Measurements from ENCODE around the gene SSNA1. TPM values are rescaled to one million over a fixed set of nuclear protein-coding genes. Genes with fewer than 3 reads are reported as not detected.
A peak's percentile ranks its signal among the peaks of the same experiment; 100 is the strongest.

SSNA1 gene
- total RNA-seq, 4 donors from 2014 or later = 67.1 to 124 (median 96.7) TPM

DNA sequence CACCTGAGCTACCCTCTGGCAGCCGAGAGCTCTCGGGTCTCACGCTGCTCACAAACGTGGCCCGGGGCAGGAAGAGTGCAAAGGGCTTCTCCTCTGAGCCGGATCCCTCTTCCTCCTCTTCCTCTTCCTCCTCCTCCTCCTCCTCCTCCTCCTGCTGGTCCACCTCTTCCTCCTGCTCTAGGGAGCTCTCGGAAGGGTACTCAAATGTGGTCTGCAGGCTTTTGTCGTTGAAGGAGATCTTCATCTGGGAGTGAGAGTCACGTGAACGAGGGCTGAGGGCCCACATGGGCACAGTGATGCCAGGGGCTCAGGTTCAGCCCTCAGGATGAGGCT is 3.9 kb downstream of the SSNA1 start:
- intact Hi-C loops (cut with DNase I) = no loop called here
- no peak overlapping the region for H3K27ac ChIP-seq

DNA sequence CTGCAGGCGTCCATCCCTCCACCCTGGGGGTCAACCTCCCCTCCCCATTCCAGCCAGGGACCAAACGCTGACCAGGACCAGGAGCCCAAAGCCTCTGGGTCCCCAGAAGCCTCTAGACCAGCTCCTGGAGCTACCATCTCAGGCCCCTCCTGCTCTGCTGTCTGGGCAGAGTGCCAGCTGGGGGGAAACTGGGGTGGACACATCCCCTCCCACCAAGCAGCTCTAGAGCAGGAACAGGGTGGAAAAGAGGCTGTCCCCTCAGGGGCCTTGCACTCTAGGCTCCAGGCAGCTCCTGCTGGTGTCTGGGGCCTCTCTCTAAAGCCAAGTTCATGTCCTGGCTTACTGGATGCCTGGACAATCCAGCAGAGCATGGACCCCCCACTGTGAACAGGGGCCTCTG is 4.4 kb downstream of the SSNA1 start:
- H3K4me3 ChIP-seq = no peak overlapping the region
- peaks cover 12 to 41% (median 15%) of the 10 kb centered on the region in 3 donors for H3K36me3 ChIP-seq
- WGBS, 2 donors = no CpG with 5 or more reads among the region's 2 CpGs
- TF ChIP-seq POLR2A (IDR thresholded peaks at IDR 0.05) = no peak
- TF ChIP-seq, protein P1, sequence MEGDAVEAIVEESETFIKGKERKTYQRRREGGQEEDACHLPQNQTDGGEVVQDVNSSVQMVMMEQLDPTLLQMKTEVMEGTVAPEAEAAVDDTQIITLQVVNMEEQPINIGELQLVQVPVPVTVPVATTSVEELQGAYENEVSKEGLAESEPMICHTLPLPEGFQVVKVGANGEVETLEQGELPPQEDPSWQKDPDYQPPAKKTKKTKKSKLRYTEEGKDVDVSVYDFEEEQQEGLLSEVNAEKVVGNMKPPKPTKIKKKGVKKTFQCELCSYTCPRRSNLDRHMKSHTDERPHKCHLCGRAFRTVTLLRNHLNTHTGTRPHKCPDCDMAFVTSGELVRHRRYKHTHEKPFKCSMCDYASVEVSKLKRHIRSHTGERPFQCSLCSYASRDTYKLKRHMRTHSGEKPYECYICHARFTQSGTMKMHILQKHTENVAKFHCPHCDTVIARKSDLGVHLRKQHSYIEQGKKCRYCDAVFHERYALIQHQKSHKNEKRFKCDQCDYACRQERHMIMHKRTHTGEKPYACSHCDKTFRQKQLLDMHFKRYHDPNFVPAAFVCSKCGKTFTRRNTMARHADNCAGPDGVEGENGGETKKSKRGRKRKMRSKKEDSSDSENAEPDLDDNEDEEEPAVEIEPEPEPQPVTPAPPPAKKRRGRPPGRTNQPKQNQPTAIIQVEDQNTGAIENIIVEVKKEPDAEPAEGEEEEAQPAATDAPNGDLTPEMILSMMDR (IDR thresholded peaks at IDR 0.05) = no peak
- intact Hi-C loops (cut with DNase I) = no loop called here
- H3K9me3 ChIP-seq = no peaks in the 10 kb centered on the region
- no peak for DNase-seq
- H3K27me3 ChIP-seq = no peaks in the 10 kb centered on the region
- H3K27ac ChIP-seq = no peak overlapping the region
- peaks cover 54 to 82% (median 55%) of the 10 kb centered on the region in 3 donors for H3K4me1 ChIP-seq

More for the DNA sequence above, 3.9 kb downstream of the SSNA1 start:
- no peak for DNase-seq
- no peaks in the 10 kb centered on the region for H3K27me3 ChIP-seq
- H3K9me3 ChIP-seq = no peaks in the 10 kb centered on the region
- no peak overlapping the region for H3K4me3 ChIP-seq
- H3K36me3 ChIP-seq = peaks cover 12 to 42% (median 15%) of the 10 kb centered on the region in 3 donors
- peaks cover 54 to 82% (median 55%) of the 10 kb centered on the region in 3 donors for H3K4me1 ChIP-seq
- TF ChIP-seq POLR2A (IDR thresholded peaks at IDR 0.05) = no peak
- TF ChIP-seq, protein P1 (IDR thresholded peaks at IDR 0.05) = no peak
- 74 to 95% methylated on average over 9 of the region's 10 CpGs for WGBS, 2 donors

DNA sequence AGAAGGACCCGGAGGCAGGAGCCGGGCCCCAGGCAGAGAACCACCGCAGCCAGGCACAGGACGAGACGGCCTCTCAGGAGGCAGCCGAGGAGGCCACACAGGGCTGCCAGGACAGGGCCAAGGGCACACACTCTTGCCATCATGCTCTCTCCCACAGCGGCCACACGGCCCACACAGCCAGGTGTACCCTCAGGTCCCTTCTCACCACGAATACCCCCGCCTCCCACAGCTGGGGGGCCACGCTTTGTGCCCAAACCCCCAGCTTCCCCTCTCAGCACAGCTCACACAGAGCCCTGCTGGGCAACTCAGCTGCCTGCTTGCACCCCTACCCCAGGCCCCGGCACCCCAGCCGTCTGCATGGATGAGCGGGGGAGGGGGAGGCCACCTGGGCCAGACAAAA is 5.3 kb downstream of the SSNA1 start:
- Histone ChIP-seq H3K27ac (peak overlapping the region in 3 of 4 donors; percentile 74 to 87 (median 86)), H3K4me1 (peaks cover 61 to 88% (median 63%) of the 10 kb centered on the region in 3 donors)
- intact Hi-C loops (cut with DNase I) = no loop called here

DNA sequence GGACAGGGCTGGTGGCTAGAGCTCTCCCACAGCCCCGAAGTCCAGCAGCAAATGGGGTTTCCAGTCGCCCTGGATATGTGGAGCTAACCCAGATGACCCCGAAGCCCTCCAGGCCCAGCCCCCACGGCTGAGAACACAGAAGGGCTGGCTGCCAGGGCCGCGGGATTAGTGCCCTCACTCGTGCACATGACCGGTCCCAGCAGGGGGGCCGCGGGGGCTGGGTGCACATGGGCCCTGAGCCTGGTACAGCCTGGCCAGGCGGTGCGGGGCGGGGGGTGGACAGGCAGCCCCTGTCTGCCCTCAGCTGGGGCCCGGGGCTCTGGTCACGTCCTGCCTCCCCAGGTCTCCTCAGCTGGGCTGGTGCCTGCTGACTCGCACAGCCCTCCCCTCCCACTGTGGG is 5.9 kb downstream of the SSNA1 start:
- WGBS, 2 donors = no CpG with 5 or more reads among the region's 16 CpGs
- TF ChIP-seq, protein P1 (IDR thresholded peaks at IDR 0.05) = no peak
- no peak for TF ChIP-seq POLR2A (IDR thresholded peaks at IDR 0.05)
- Histone ChIP-seq H3K9me3 (no peaks in the 10 kb centered on the region), H3K4me1 (peaks cover 64 to 90% (median 66%) of the 10 kb centered on the region in 3 donors), H3K27ac (peak overlapping the region in 3 of 4 donors; percentile 74 to 87 (median 86)), H3K4me3 (peak overlapping the region; percentile 6 to 44 (median 27)), H3K36me3 (peaks cover 12 to 41% (median 15%) of the 10 kb centered on the region in 3 donors), H3K27me3 (no peaks in the 10 kb centered on the region)
- intact Hi-C loops (cut with DNase I) = no loop called here
- no peak for DNase-seq

More for the DNA sequence above, 5.3 kb downstream of the SSNA1 start:
- H3K36me3 ChIP-seq = peaks cover 12 to 41% (median 15%) of the 10 kb centered on the region in 3 donors
- H3K9me3 ChIP-seq = no peaks in the 10 kb centered on the region
- TF ChIP-seq POLR2A (IDR thresholded peaks at IDR 0.05) = no peak
- TF ChIP-seq, protein P1 (IDR thresholded peaks at IDR 0.05) = no peak
- 60 to 84% methylated on average over 1 to 5 of the region's 14 CpGs for WGBS, 2 donors
- H3K27me3 ChIP-seq = no peaks in the 10 kb centered on the region
- H3K4me3 ChIP-seq = no peak overlapping the region
- no peak for DNase-seq

DNA sequence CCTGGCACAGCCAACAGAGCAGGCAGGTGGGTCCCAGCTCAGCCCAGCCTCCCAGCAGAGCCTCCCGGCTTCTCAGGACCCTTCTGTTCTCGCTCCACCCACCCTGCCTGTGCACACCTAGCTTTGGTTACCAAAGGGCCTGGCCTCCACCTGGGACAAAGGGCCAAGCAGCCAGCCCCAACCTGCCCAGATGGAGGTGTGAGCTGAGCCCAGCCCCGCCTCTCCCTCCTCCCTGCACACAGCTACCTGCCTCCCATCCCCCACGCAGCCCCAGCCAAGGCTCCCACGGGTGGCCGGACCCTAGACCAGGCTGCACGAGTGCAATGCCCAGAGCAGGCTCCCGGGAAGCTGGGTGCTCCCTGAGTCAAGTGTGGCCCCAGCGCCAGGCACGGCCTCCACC is 6.4 kb downstream of the SSNA1 start:
- TF ChIP-seq, protein P1 (IDR thresholded peaks at IDR 0.05) = no peak
- no peak for TF ChIP-seq POLR2A (IDR thresholded peaks at IDR 0.05)
- Histone ChIP-seq H3K4me1 (peaks cover 64 to 90% (median 65%) of the 10 kb centered on the region in 3 donors), H3K36me3 (peaks cover 11 to 38% (median 14%) of the 10 kb centered on the region in 3 donors), H3K27me3 (no peaks in the 10 kb centered on the region), H3K4me3 (peak overlapping the region; percentile 6 to 44 (median 27)), H3K27ac (peak overlapping the region; percentile 58 to 87 (median 80)), H3K9me3 (no peaks in the 10 kb centered on the region)
- whole genome bisulfite sequencing, 2 donors = 14 to 70% methylated on average over 1 to 4 of the region's 10 CpGs
- DNase-seq = no peak
- intact Hi-C loops (cut with DNase I) = no loop called here

Measured in esophagus squamous epithelium (tissue), 5 donors.